Measurements from ENCODE around the gene PHLDA3.

The PHLDA3 gene

GRCh38 chr1:201420608-201421002, 48.4 kb downstream of the PHLDA3 start:
- Histone ChIP-seq H4K20me1 (no peaks in the 10 kb centered on the region), H3K27ac (no peak overlapping the region), H3K9ac (no peak overlapping the region), H3K27me3 (no peaks in the 10 kb centered on the region), H3K4me3 (no peak overlapping the region), H3K9me3 (replicated peaks in 1 of 11) (no peaks in the 10 kb centered on the region; a peak in 1 of 22 replicates), H3K4me2 (no peak overlapping the region), H3K4me1 (peaks cover 0 to 34% (median 17%) of the 10 kb centered on the region in 10 experiments; a peak in 16 of 20 replicates), H3K36me3 (no peaks in the 10 kb centered on the region)
- no peak for TF ChIP-seq Cebpa-rat (IDR thresholded peaks at IDR 0.05)

GRCh38 chr1:201419746-201420607, 49.0 kb downstream of the PHLDA3 start:
- TF ChIP-seq Cebpa-rat (IDR thresholded peaks at IDR 0.05), result no peak
- Histone ChIP-seq H3K4me3 (no peak overlapping the region), H4K20me1 (no peaks in the 10 kb centered on the region), H3K4me1 (peaks cover 0 to 34% (median 17%) of the 10 kb centered on the region in 10 experiments; a peak in 16 of 20 replicates), H3K4me2 (no peak overlapping the region), H3K27me3 (no peaks in the 10 kb centered on the region), H3K9ac (no peak overlapping the region), H3K36me3 (no peaks in the 10 kb centered on the region), H3K9me3 (replicated peaks in 1 of 11) (no peaks in the 10 kb centered on the region; a peak in 1 of 22 replicates), H3K27ac (no peak overlapping the region)

GRCh38 chr1:201419256-201419655, 49.7 kb downstream of the PHLDA3 start:
- Histone ChIP-seq H3K4me2 (no peak overlapping the region), H3K4me1 (peaks cover 0 to 39% (median 20%) of the 10 kb centered on the region in 10 experiments; a peak in 16 of 20 replicates)
- TF ChIP-seq Cebpa-rat (IDR thresholded peaks at IDR 0.05), result no peak

GRCh38 chr1:201418461-201418860, 50.5 kb downstream of the PHLDA3 start:
- H3K27ac ChIP-seq, result no peak overlapping the region
- H3K4me2 ChIP-seq, result no peak overlapping the region
- no peaks in the 10 kb centered on the region for H3K27me3 ChIP-seq
- H3K36me3 ChIP-seq, result no peaks in the 10 kb centered on the region
- H3K9ac ChIP-seq, result no peak overlapping the region
- H4K20me1 ChIP-seq, result no peaks in the 10 kb centered on the region
- TF ChIP-seq Cebpa-rat (IDR thresholded peaks at IDR 0.05), result no peak
- H3K9me3 ChIP-seq (replicated peaks in 1 of 11), result no peaks in the 10 kb centered on the region
- peaks cover 0 to 32% (median 18%) of the 10 kb centered on the region in 10 experiments; a peak in 16 of 20 replicates for H3K4me1 ChIP-seq
- H3K4me3 ChIP-seq, result no peak overlapping the region

More at GRCh38 chr1:201419256-201419655, 49.7 kb downstream of the PHLDA3 start:
- H3K27ac ChIP-seq, result no peak overlapping the region
- no peaks in the 10 kb centered on the region for H3K36me3 ChIP-seq
- H4K20me1 ChIP-seq, result no peaks in the 10 kb centered on the region
- H3K4me3 ChIP-seq, result no peak overlapping the region
- no peak overlapping the region for H3K9ac ChIP-seq
- H3K9me3 ChIP-seq (replicated peaks in 1 of 11), result no peaks in the 10 kb centered on the region; a peak in 1 of 22 replicates
- no peaks in the 10 kb centered on the region for H3K27me3 ChIP-seq

All from BLaER1 treated with 17β-estradiol and CSF1 and Interleukin-3, amounts not matched to agents 10 nM and 100 nM (cell line).